GM19372 (cell line): Measurements from ENCODE around the gene ADNP2.

Experiments
- ATAC-seq: cut with Tn5 transposase; IDR thresholded peaks from one replicate; pipeline ENCODE4 v1.9.1; 2021; ENCODE audit warnings: mild to moderate bottlenecking, low read depth, moderate library complexity; ENCODE audit not compliant: unreplicated experiment

Gene ADNP2

GRCh38 chr18:80104364-80104779 lies 4.7 kb upstream of the ADNP2 start:
- no peak for ATAC-seq

- peak; percentile 39 for ATAC-seq
These were observed 3.5 kb upstream of the ADNP2 start for GRCh38 chr18:80105369-80106167.

GRCh38 chr18:80106482-80107051 lies 2.5 kb upstream of the ADNP2 start:
- no peak for ATAC-seq

- ATAC-seq: no peak
These were observed 1.6 kb upstream of the ADNP2 start for GRCh38 chr18:80107426-80107825.

- no peak for ATAC-seq
These were observed 933 bp upstream of the ADNP2 start for GRCh38 chr18:80108121-80108536.

- peak; percentile 25 for ATAC-seq
These were observed 615 bp downstream of the ADNP2 start for GRCh38 chr18:80109676-80110078.

GRCh38 chr18:80112624-80113248 lies 3.7 kb downstream of the ADNP2 start:
- ATAC-seq: no peak

- no peak for ATAC-seq
These were observed 6.0 kb downstream of the ADNP2 start for GRCh38 chr18:80115035-80115434.

GRCh38 chr18:80119111-80119510 lies 10.0 kb downstream of the ADNP2 start:
- no peak for ATAC-seq

GRCh38 chr18:80120932-80121331 lies 11.9 kb downstream of the ADNP2 start:
- no peak for ATAC-seq

GRCh38 chr18:80124131-80124530 lies 15.1 kb downstream of the ADNP2 start:
- no peak for ATAC-seq

GRCh38 chr18:80126797-80127196 lies 17.7 kb downstream of the ADNP2 start:
- no peak for ATAC-seq

- no peak for ATAC-seq
These were observed 18.6 kb downstream of the ADNP2 start for GRCh38 chr18:80127635-80128034.

- no peak for ATAC-seq
These were observed 20.8 kb downstream of the ADNP2 start for GRCh38 chr18:80129672-80130367.

GRCh38 chr18:80130555-80130954 lies 21.5 kb downstream of the ADNP2 start:
- no peak for ATAC-seq

- ATAC-seq: no peak
These were observed 23.2 kb downstream of the ADNP2 start for GRCh38 chr18:80132180-80132812.

GRCh38 chr18:80133124-80133523 lies 24.1 kb downstream of the ADNP2 start:
- no peak for ATAC-seq

GRCh38 chr18:80135136-80135535 lies 26.1 kb downstream of the ADNP2 start:
- ATAC-seq: no peak

GRCh38 chr18:80136679-80137078 lies 27.6 kb downstream of the ADNP2 start:
- ATAC-seq: no peak

- no peak for ATAC-seq
These were observed 28.1 kb downstream of the ADNP2 start for GRCh38 chr18:80137137-80137536.

GRCh38 chr18:80137976-80138375 lies 28.9 kb downstream of the ADNP2 start:
- no peak for ATAC-seq
